Measurements from ENCODE around the gene TRIB2.

TRIB2 gene

DNA sequence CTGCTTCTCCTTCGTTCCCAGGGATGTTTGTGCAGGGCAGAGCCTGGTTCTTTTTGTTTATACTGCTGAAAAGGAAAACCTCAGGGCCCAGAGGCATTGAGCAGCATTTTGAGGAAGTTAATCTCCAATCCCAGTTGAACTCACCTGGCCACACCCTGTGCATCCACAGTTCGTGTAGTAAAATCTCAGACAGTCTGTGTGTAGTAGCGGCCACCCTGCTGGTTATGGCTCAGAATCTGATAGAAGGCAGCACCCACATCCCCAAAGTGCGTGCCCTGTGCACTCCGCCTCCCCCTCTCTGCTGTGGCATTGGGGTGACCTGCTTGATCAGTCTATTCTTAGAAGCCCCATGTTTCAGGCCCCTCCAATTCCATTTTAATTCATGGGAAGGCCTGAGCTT lies 10.9 kb downstream of the TRIB2 start:
- no peak for DNase-seq
- H3K4me3 ChIP-seq (ENCODE audit: low read depth, low read length) = no peak overlapping the region
- H3K27ac ChIP-seq = peak overlapping the region; percentile 49
- in situ Hi-C loops (cut with HindIII; ENCODE audit: low pct_ligation_motif_present, low sequenced_read_pairs) = no loop called here
- no peaks in the 10 kb centered on the region for H3K27me3 ChIP-seq (replicated peaks)
- no peak for TF ChIP-seq CTCF (IDR thresholded peaks at IDR 0.05; ENCODE audit: low read depth, low read length, missing control alignments)
- peaks cover 44% of the 10 kb centered on the region for H3K36me3 ChIP-seq (replicated peaks)

DNA sequence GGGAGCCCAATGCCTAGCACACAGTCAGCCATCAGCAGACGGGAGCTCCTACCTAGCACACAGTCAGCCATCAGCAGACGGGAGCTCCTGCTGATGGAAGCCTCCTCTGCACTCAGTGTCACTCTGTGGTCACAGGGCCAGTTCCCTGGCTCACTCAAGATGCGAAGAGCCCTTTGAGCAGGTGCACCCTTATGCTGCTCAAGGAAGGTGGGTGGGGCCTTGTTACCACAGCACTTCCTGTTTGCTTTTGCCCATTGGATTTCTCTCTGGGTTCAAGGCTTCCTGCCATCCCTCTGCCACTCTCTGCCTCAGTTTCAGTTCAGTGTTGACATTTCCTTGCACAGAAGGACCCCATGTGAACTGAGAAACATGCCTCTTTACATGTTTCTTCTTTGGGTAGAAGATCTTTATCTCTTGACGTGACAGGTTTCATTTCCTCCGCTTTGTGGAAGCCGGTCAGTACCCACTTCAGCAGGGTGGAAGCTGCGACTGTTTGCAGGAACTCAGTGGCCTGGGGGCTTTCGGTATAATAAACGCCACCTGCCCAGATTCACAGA lies 11.6 kb downstream of the TRIB2 start:
- no peak for TF ChIP-seq CTCF (IDR thresholded peaks at IDR 0.05; ENCODE audit: low read depth, low read length, missing control alignments)
- peaks cover 44% of the 10 kb centered on the region for H3K36me3 ChIP-seq (replicated peaks)
- DNase-seq = no peak
- in situ Hi-C loops (cut with HindIII; ENCODE audit: low pct_ligation_motif_present, low sequenced_read_pairs) = no loop called here
- no peak overlapping the region for H3K27ac ChIP-seq
- H3K27me3 ChIP-seq (replicated peaks) = no peaks in the 10 kb centered on the region
- no peak overlapping the region for H3K4me3 ChIP-seq (ENCODE audit: low read depth, low read length)

DNA sequence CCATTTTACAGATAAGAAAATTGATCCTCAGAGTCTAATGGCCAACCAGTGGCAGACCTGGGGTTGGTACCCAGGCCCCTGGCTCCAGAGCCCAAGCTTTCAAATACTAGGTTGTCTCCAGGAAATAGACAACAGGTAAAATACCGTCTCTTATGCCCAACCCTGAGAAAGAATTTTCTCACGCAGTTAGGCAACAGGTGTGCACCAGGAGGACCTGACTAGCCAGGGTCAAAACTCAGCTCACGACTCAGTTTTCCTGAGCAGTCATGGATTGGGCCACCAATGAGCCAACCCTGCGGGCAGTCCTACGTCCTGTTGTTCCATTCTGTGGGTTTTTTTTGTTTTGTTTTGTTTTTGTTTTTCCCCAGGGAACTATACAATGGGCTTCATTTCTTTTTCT lies 13.5 kb downstream of the TRIB2 start:
- H3K36me3 ChIP-seq (replicated peaks) = peaks cover 41% of the 10 kb centered on the region

GRCh38 chr2:12731701-12732280 lies 15.1 kb downstream of the TRIB2 start:
- Histone ChIP-seq H3K36me3 (replicated peaks) (peaks cover 28% of the 10 kb centered on the region), H3K27me3 (replicated peaks) (no peaks in the 10 kb centered on the region)

More for the DNA sequence above, 13.5 kb downstream of the TRIB2 start:
- DNase-seq = no peak
- H3K27me3 ChIP-seq (replicated peaks) = no peaks in the 10 kb centered on the region
- no peak overlapping the region for H3K27ac ChIP-seq
- H3K4me3 ChIP-seq (ENCODE audit: low read depth, low read length) = no peak overlapping the region
- no peak for TF ChIP-seq CTCF (IDR thresholded peaks at IDR 0.05; ENCODE audit: low read depth, low read length, missing control alignments)
- in situ Hi-C loops (cut with HindIII; ENCODE audit: low pct_ligation_motif_present, low sequenced_read_pairs) = no loop called here

GRCh38 chr2:12732651-12733050 lies 15.9 kb downstream of the TRIB2 start:
- H3K4me3 ChIP-seq (ENCODE audit: low read depth, low read length) = no peak overlapping the region
- in situ Hi-C loops (cut with HindIII; ENCODE audit: low pct_ligation_motif_present, low sequenced_read_pairs) = no loop called here
- no peaks in the 10 kb centered on the region for H3K27me3 ChIP-seq (replicated peaks)
- DNase-seq = no peak
- no peak overlapping the region for H3K27ac ChIP-seq
- TF ChIP-seq CTCF (IDR thresholded peaks at IDR 0.05; ENCODE audit: low read depth, low read length, missing control alignments) = no peak
- peaks cover 25% of the 10 kb centered on the region for H3K36me3 ChIP-seq (replicated peaks)

More at GRCh38 chr2:12731701-12732280, 15.1 kb downstream of the TRIB2 start:
- in situ Hi-C loops (cut with HindIII; ENCODE audit: low pct_ligation_motif_present, low sequenced_read_pairs) = no loop called here
- no peak for TF ChIP-seq CTCF (IDR thresholded peaks at IDR 0.05; ENCODE audit: low read depth, low read length, missing control alignments)
- H3K27ac ChIP-seq = no peak overlapping the region
- no peak for DNase-seq
- H3K4me3 ChIP-seq (ENCODE audit: low read depth, low read length) = no peak overlapping the region

DNA sequence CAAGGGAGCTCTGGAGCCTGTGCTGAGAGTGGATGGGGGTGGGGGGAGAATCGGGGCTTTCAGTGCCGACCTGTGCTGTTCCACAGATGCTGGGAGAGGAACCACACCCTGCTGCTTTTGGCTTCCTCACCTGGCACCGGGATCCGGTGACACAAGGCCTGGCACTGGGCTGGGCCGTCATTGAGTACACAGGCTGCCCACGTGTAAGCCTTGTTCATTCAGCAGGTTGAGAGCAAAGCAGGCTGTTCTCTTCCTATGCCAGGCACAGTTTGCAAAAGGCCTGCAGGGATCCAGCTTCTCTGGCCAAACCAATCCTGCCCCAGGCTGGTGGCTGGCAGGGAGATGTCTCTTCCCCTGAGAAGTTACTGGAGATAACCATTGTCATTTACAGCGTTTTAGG lies 17.1 kb downstream of the TRIB2 start:
- no peaks in the 10 kb centered on the region for H3K27me3 ChIP-seq (replicated peaks)
- no peak overlapping the region for H3K27ac ChIP-seq
- TF ChIP-seq CTCF (IDR thresholded peaks at IDR 0.05; ENCODE audit: low read depth, low read length, missing control alignments) = no peak
- peaks cover 18% of the 10 kb centered on the region for H3K36me3 ChIP-seq (replicated peaks)
- in situ Hi-C loops (cut with HindIII; ENCODE audit: low pct_ligation_motif_present, low sequenced_read_pairs) = no loop called here
- DNase-seq = no peak
- no peak overlapping the region for H3K4me3 ChIP-seq (ENCODE audit: low read depth, low read length)

All from brain microvascular endothelial cell (primary cell).